KMS-11 (cell line): Measurements from ENCODE around the gene CILP2.

ENCODE experiments used
- H2AFZ ChIP-seq: fragments of 200-600 bp; sonication (generic); 2 replicates; pipeline ENCODE4 v1.6.1; 2016; ENCODE audit warnings: antibody characterized with exemption, mixed run types, low read depth
- H3K27ac ChIP-seq: fragments of 200-600 bp; sonication (generic); 2 replicates; pipeline ENCODE4 v1.6.1; 2016; ENCODE audit warnings: mild to moderate bottlenecking, mixed run types
- H3K27me3 ChIP-seq: fragments of 200-600 bp; sonication (generic); 2 replicates; pipeline ENCODE4 v1.6.1; 2017; ENCODE audit warnings: mild to moderate bottlenecking, low read depth, mixed run types, moderate library complexity; ENCODE audit not compliant: insufficient read depth
- H3K36me3 ChIP-seq: fragments of 200-600 bp; sonication (generic); 2 replicates; pipeline ENCODE4 v1.6.1; 2017; ENCODE audit warnings: mild to moderate bottlenecking, mixed run types; ENCODE audit not compliant: insufficient read depth
- H3K4me1 ChIP-seq: fragments of 200-600 bp; sonication (generic); 2 replicates; pipeline ENCODE4 v1.6.1; 2016; ENCODE audit warnings: mild to moderate bottlenecking, low read depth, mixed run types; ENCODE audit not compliant: poor library complexity, severe bottlenecking
- H3K4me2 ChIP-seq: fragments of 200-600 bp; sonication (generic); 2 replicates; pipeline ENCODE4 v1.7.0; 2016; ENCODE audit warnings: mild to moderate bottlenecking, mixed run types
- H3K4me3 ChIP-seq: fragments of 200-600 bp; sonication (generic); IDR thresholded peaks from 2 replicates; pipeline ENCODE4 v1.6.1; 2017; ENCODE audit warnings: low read depth, low read length, mixed read lengths; ENCODE audit not compliant: insufficient read depth
- H3K79me2 ChIP-seq: fragments of 200-600 bp; sonication (generic); 2 replicates; pipeline ENCODE4 v1.6.1; 2016; ENCODE audit warnings: low read depth, mixed run types; ENCODE audit not compliant: insufficient read depth
- H3K9ac ChIP-seq: fragments of 200-600 bp; sonication (generic); 2 replicates; pipeline ENCODE4 v1.6.1; 2016; ENCODE audit warnings: mild to moderate bottlenecking, mixed run types
- H4K20me1 ChIP-seq: fragments of 200-600 bp; sonication (generic); 2 replicates; pipeline ENCODE4 v1.6.1; 2016; ENCODE audit warnings: mild to moderate bottlenecking, mixed run types; ENCODE audit not compliant: insufficient read depth
- CTCF ChIP-seq: fragments of 200-600 bp; sonication (generic); conservative IDR thresholded peaks from 2 replicates; pipeline ENCODE4 v1.6.1; 2017; ENCODE audit warnings: low read depth, mild to moderate bottlenecking, antibody characterized with exemption, low read length, moderate library complexity, mixed read lengths

Gene CILP2

GRCh38 chr19:19592690-19593089, 54.6 kb downstream of the CILP2 start:
- H3K27ac ChIP-seq, result no peak overlapping the region
- H3K79me2 ChIP-seq, result no peaks in the 10 kb centered on the region
- H3K36me3 ChIP-seq, result no peaks in the 10 kb centered on the region
- no peak overlapping the region for H2AFZ ChIP-seq
- H3K4me2 ChIP-seq, result no peak overlapping the region
- no peak overlapping the region for H3K4me3 ChIP-seq
- H3K4me1 ChIP-seq, result no peaks in the 10 kb centered on the region
- H4K20me1 ChIP-seq, result no peaks in the 10 kb centered on the region
- H3K27me3 ChIP-seq, result no peaks in the 10 kb centered on the region
- H3K9ac ChIP-seq, result no peak overlapping the region
- TF ChIP-seq CTCF, result no peak

- no peak overlapping the region for H3K4me2 ChIP-seq
- no peak overlapping the region for H3K27ac ChIP-seq
- no peaks in the 10 kb centered on the region for H3K4me1 ChIP-seq
Measured at GRCh38 chr19:19594381-19594780, 56.3 kb downstream of the CILP2 start.

GRCh38 chr19:19595171-19595701, 57.2 kb downstream of the CILP2 start:
- H3K4me3 ChIP-seq, result no peak overlapping the region
- no peaks in the 10 kb centered on the region for H4K20me1 ChIP-seq
- no peaks in the 10 kb centered on the region for H3K79me2 ChIP-seq
- H2AFZ ChIP-seq, result no peak overlapping the region
- no peak overlapping the region for H3K9ac ChIP-seq
- no peaks in the 10 kb centered on the region for H3K36me3 ChIP-seq
- H3K4me2 ChIP-seq, result no peak overlapping the region
- H3K4me1 ChIP-seq, result no peaks in the 10 kb centered on the region
- H3K27me3 ChIP-seq, result no peaks in the 10 kb centered on the region
- no peak overlapping the region for H3K27ac ChIP-seq
- no peak for TF ChIP-seq CTCF

More at GRCh38 chr19:19594381-19594780, 56.3 kb downstream of the CILP2 start:
- no peaks in the 10 kb centered on the region for H4K20me1 ChIP-seq
- no peak overlapping the region for H3K4me3 ChIP-seq
- no peak overlapping the region for H3K9ac ChIP-seq
- H3K79me2 ChIP-seq, result no peaks in the 10 kb centered on the region
- no peaks in the 10 kb centered on the region for H3K27me3 ChIP-seq
- no peaks in the 10 kb centered on the region for H3K36me3 ChIP-seq
- TF ChIP-seq CTCF, result no peak
- H2AFZ ChIP-seq, result no peak overlapping the region
